Hematopoietic multipotent progenitor cell treated with erythropoietin and hydrocortisone succinate and interleukin-3 and kit ligand, for 4 days (in vitro differentiated cells): ENCODE data around the gene GLS.
"Not testable (repeated sequence)": the region's sequence is repeated elsewhere in the genome, so short reads cannot be mapped to it uniquely, and the experiment has no call there.

Source experiments
- DNase-seq: peaks from one replicate; pipeline ENCODE4 v3.0.0-alpha.2; 2015

GLS gene

DNA sequence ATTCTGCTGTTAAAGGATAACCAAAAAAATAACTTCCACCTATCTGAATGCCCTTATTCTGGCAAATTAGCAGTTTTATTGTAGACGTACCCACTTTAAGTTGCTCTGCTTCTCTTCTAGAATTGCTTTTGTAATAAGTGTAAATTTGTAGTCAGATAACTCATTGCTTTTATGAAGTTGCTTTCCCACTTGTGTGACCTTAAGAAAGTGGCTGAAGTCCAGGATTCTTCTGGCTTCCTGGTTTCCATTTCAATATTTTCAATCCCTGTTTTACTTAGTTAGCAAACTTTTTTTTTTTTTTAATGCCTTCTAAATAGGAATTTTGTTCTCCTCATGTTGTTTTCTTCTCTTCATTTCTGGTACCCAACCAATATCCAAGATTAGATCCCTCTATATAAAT is 59.8 kb downstream of the GLS start:
- no peak for DNase-seq

DNA sequence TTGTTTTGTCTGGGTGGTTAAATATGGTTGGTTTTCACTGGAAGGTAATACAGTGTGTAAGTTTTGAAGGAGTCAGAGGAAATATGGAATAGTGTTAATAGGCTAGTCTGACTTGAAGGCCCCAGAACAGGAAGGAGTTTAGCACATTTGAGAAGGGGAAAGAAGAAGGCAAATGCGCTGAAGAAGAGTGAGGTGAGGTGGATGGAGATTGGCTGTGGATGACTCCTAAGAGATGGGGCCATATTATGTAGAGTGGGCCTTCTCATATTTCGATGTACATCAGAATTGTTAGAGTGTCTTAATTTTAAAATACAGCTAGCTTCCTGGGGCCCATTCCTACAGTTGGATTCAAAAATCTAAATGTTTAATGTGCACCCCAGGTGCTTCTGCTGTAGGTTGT is 61.0 kb downstream of the GLS start:
- DNase-seq, result no peak

DNA sequence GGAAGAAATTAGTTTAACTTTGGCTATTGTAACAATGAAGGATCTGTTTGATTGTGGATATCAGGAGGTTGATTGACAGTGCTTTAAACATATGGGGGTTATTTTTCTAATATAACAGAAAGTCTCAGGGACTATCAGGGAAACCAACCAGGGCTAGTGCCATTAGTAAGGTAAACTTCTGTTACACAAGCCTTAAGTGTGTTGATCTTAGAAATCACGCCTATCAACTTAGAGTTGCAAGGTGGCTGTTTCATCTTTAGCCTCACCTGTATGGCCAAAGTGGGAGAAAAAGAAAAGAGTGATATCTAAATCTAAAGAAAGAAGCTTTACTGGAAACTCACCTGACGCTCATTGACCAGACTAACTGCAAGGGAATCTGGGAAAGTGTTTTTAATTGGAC is 62.1 kb downstream of the GLS start:
- DNase-seq, result no peak

DNA sequence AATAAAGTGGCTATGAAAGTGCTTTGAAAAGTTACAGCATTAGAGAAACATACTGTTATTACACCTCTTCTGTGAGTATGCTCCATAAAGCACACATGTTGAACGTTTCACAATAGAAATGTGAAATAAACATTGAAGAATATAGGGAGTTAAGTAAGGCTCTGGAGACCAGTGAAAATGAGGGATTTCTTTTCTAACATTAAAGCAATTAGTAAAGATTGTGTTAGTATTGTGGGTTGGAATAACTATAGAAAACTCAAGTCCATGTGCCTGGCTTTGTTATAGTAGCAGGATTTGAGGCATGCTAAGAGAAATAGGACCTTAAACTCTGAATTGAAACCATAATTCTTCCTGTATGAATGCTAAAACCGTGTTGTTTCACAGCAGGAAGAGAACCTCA is 63.1 kb downstream of the GLS start:
- no peak for DNase-seq

DNA sequence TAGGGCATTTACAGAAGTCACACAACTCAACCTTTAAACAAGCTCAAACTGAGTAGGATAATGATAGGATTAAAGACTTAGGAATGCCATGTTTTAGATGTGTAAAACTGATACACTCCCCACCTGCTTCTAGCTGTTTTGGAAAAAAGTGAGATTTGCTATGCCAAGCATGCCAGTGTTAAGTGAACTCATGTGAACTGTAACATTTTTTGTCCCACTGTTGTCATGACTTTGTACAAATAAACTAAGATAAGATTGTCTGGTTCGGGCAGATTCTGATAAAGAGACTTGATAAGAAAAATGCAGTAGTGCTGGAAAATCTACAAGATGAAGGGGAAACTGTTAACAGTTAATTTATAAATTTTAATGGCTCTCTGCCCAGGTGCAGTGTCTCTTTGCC is 66.5 kb downstream of the GLS start:
- peak; percentile 55 for DNase-seq

DNA sequence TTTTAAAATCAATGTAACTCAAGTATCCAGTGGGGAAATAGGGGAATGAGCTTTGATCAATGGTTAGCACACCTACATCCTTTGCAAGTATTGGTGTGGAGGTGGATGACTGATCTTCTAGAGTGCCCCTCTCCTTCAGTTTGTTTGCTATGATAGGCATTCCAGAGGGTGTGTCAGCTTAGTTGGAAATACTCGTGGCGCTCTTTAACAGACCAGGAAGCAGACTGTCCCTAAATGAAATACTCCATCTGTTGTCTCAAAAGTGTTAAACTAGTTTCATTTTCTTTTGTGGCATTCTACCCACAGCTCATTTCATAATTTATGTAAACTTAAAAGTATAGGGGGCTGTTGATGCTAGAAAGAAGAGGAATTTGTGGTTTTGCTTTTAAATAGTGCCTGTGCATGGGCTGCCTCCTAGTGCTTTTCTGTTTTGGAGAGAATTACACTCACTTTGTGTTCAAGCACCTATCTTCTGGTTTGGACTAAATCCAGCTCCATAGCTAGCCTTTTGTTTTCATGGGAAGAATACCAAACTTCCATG is 67.2 kb downstream of the GLS start:
- peak; percentile 80 for DNase-seq

DNA sequence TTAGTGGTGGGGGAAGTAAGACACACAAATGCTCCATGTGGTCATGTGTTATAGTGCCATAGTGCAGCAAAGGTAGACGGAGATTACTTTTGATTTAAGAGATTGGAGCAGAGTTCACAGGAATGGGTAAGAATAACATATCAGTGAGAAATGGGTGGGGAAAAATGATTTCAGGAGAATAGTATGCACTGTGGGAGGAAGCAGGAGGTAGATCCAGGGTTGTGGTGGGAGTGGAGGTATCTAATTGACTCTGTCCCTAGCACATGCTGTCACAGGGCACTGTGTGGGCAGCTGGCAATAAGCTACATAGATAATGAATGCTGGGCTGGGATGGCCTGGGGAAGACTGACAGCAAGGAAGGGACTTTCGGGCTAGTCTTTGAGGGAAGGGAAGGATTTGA is 68.0 kb downstream of the GLS start:
- no peak for DNase-seq

DNA sequence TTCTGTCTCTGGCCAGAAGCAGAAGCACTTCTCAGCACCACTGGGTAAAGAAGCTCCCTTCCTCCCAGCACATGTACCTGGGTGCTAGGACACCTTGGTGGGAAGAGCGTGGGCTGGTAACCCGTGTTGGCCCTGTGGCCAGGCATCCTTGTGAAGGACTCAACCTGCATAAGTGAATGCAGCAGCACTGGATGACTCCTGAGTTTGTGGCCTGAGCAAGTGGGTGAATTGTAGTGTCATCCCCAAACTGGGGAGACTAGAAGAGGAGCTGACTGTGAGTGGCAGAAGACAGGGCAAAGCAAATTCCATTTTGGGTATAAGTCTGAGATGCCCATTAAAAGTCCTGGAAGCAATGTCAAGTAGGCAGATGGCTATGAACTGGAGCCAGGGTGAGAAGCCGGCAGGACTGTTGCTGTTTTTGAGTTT is 70.0 kb downstream of the GLS start:
- DNase-seq, result no peak

DNA sequence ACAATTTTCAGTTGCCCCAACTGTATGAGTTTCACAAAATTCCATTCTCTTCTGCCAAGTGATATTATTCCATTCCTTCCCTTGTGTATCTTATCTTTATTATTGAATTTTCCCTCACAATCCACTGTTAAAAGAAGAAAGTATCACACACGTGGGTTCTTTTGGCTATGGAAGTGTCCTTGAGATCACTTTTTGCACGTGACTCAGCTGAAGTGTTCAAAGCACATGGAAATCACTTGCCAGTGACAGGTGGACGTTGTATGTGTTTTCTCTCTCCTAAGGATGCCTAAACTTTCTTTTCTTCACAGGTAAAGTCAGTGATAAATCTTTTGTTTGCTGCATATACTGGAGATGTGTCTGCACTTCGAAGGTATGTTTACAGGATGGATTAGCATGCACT is 72.6 kb downstream of the GLS start:
- DNase-seq, result no peak

DNA sequence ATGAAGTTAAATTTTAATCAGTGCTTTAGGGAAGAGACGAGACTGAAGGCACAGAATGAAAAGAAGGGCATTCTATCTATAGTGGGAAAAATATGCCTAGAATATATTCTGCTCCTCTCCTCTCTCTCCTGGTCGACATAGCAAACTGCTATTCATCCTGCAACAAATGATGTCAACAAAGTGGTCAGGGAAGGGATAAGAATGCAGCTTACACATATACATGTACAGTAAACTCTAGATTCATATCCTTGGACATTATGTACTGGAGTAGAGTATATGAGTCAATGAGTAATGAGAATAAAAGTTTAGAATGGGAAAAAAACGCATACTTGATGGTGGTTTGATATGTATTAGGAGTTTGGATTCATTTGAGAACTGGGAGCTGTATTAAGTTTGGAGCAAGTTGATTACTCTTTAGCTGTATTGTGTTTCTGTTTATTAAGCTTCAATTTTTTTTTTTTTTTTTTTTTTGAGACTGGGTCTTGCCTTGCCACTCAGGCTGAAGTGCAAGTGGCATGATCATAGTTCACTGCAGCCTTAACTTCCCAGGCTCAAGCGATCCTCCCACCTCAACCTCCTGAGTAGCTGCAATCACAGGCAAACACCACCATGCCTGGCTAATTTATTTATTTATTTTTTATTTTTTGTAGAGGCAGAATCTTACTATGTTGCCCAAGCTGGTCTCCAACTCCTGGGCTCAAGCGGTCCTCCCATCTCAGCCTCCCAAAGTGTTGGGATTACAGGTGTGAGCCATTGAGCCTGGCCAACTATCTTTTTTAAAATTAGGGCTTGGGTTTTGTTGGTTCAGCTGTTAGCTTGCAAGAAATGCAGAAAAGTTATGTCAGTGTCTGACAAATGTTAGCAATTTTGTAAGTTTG is 79.5 kb downstream of the GLS start:
- no peak for DNase-seq

DNA sequence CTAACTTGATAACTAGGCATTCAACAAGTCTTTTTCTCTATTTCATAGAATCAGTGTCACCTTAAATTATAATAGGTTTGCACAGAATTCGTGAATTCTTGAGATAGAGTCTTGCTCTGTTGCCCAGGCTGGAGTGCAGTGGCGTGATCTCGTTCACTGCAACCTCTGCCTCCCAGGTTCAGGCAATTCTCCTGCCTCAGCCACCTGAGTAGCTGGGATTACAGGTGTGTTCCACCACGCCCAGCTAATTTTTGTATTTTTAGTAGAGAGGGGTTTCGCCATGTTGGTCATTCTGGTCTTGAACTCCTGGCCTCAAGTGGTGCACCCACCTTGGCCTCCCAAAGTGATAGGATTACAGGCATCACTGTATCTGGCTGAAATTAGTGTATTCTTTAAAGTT is 80.5 kb downstream of the GLS start:
- DNase-seq, result not testable (repeated sequence)

DNA sequence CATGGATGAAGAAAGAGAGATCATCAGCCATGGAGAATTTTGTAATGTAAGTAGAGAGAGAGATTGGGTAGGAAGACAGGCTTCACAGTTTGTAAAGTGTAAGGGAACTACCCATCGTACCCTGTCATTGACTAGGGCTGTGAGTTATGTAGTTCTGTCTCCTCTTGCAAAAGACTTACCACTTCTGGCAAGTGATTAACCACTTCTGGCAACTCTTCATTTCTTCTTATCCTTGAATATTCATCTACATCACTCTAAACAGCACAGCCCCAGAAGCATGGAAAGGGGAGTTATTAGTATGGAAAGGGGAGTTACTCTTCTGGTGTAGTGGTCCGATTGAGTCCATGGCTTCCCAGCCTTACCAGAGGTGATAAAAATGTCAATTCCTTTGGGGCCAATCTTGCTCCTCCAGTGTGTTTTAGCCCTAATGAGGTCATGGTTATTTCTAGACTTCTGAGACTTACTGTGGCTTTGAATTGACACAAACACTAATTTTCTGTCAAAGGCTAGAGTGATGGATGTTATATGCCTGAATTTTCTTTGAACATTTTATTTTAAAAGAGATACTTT is 81.4 kb downstream of the GLS start:
- DNase-seq, result no peak

DNA sequence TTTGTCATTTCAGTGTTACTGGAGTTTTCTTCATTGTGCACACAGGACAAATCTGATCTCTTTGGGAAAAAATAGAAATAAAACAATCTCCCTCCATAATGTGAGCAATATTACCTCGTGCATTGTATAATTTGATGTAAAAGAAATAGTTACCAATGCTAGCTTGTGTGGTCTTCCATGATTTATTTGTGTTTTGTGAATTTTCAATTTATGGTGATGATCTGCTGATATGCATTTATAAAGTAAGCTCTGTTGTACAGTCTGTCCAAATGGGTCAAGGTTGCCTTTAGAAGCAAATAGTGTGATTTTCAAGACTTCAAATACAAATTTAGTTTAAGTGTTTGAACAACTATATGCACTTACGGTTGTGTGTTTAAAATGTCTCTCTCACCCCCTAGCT is 82.5 kb downstream of the GLS start:
- DNase-seq, result no peak

DNA sequence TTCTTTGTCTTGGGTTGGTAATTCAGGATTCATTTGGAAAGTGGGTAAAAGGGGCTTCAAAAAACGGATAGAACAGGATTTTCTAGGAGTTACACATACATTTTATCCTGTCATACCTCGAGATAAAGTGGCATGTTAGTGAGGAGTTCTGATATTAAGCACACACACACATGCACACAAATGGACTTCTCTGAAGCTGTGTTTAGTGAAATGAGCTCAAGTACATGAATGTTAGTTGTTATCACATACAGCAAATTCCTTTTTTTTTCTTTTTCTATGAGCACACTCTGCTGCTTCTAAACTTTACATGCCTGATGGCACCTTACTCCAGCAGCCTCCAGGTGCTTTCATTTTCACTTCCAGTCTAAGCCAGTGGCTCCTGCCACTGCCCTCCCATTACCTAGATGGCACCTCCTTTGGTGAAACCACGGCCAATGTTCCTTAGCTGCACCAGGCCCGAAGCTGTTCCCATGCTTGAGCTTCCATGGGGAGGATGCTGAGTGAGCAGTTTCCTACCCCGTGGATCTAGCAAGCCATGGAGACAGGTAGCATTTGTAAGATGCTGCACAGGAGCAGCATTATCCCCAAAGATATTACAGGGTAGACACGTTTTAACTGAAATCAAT is 83.7 kb downstream of the GLS start:
- DNase-seq, result no peak

DNA sequence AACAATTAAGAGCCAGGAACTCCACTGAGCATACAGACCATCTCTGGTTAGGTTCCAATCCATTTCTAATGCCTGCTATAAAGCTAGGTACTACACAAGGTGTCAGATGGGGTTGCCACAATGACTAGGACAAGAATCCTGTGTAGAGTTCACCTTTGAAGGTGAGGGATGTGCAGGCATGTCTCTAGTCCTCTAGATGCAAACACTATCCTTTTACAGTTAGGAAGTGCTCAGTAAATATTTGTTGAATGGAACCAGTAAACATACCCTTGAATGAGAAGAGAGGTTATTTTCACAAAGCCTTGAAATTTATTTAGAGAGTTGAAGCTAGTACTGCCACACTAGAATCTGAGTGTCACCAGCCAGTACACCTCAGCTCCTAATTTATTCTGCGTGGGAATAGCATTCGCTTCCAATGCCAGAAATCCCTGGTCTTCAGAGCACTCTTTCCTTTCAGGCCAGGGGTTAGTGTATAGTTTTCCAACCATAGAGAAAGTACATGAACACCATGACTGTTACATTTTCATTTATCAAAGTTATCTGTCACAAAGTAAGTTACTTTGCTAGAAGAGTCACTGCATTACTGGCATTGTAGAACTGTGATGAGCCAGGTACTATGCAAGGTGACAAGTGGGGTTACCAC is 85.1 kb downstream of the GLS start:
- no peak for DNase-seq

DNA sequence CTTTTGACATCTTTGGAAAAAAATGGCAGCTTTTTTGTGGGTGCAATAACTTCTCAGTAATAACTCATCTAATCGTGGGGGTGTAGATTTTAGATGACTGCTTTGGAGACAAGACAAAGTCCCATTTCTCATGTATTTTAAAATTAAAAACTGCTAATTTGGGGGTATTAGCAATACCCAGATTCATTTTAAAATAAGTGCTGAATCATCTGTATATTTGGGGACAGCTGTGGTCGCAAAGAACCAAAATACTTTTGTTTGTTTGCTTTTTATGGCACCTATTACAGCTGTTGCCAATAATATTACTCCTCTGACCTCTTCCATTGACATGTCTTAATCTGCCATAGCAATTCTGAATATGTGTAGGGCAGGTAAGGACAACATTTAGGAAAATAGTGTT is 87.9 kb downstream of the GLS start:
- no peak for DNase-seq

DNA sequence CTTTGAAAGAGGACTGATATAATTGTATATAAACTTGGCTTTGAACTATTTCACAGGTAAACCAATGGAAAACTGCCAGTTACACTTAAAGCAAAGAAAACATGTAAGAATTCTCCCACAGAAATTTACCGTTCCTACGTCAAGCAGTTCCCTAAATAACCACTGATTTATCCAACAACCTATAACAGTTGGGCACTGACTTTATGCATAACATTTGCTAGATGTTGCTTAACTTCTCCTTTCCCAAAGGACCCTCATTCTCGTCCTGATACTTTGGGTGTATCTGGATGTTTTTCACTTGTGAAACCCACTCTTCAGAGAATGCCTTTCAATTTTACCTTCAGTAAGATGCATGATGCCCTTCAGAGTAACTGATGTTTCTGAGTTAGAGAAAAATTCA is 89.5 kb downstream of the GLS start:
- no peak for DNase-seq

DNA sequence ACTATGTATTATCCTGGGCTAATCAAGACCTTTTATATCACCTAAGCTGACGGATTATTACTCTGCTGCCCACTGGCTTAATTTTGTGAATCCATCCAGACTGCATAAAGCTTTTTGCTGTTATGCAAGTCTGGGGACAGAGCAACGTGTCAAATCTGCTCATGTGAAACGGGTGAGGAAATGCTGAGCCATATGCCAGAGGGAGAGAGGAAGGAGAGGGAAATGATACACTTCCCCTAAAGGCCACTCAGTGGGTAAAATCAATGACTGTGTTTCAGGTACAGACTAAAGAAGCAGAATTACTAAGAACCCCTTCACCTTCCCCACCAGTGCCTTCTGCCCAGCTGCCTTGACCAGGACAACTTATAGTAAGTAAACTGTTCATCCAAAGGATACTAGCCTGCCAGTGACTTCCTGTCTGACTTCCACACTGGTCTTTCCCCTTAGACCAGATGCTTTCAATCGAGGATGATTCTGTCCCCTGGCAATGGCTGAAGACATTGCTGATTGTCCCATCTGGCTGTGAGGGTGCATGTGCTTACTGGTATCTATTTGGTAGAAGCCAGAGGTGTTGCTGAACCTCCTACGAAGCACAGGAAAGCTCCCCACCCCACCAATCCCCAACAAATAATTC is 90.4 kb downstream of the GLS start:
- peak; percentile 45 for DNase-seq

DNA sequence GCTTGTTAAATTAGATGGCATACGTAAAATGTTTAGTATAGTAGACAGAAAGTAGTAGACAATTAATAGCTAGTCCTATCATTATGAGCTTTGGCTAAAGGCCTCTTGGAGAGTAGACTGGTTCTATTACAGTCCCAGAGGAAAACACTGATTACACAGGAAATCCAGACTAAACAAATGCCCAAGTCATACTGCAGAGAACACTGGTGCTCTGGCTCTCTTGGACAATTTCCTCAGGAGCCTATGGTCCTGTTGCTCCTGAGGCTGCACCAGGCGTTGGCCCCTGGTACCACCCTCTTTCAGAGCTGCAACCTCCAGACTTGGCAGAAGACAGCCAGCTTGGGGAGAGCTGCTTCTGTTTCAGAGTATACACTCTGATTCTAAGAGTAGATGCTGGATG is 91.6 kb downstream of the GLS start:
- DNase-seq, result no peak

DNA sequence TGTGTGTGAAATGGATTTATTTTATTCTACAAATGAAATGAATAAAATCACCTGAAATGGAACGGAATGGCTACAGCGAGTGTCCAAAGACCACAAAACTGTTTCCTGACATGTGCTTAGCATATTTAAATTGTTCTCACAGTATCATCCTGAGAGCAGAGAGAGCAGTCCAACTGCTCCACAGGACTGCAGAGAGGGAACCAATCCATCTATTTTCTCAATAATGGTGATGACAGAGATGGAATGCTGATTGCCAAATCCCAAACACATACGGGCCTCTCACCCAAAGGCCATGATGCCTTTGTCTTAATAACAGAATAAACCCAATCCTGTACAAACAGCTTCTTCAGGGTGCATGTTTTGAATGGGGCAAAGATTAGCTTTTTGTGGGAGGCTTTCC is 92.2 kb downstream of the GLS start:
- DNase-seq, result no peak

DNA sequence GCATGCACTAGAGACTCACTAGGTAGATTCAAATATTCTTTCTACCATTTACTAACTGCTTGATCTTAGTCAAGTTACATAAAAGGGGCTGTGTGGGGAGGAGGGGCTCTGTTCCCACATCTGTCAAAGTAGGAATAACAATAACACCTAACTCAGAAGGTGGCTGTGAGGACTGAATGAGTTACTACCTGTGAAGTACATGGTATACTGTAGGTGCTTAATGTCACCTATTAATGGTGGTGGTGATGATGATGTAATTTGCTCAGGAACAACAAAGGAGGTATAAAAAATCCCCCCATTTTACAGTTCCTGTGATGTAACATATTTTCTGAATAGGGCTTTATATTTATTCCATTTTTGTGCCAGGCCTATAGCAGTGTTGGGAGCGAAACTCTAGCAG is 92.6 kb downstream of the GLS start:
- no peak for DNase-seq

DNA sequence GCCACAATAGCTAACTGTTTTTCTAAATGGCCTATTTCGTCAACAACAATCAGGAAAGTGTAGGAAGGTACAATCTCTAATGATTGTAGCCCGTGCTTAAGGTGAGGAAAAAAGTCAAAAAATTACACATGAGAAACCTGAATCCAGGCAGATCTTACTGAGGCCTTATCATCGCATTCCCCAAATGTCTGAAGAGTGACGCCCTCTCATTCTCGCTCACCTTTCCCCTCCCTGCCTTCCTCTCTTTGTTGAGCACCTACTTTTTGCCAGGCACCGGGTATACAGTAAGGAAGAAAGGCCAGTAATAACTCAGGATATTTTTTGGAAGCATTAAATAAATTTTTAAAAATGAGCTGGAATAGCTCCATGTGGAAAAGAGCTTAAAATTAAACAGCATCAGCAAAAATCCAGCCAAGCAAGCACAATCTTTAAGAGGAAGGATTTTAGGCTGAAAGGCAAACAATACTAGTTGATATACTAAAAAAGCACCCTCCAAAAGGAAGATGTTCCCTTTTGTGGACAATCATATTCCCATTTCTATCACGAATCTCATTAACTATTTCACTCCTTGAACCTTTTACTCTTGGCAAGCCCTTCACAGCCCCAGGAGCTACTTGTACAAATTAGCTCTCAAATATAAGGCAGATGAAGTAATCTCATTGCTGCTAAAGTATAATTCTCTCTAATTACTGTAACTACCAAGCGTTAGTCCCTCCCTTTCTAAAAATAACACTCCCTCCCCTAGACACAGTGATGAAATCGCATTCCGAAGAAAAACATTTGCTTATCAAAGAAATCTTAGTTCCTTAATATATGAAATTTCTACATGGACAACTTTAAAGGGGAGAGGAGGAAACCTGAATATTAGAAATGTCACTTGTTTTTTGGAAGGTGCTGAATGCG is 93.4 kb downstream of the GLS start:
- no peak for DNase-seq
